ENCODE results near the gene MOB1A. TPM values are rescaled to one million over a fixed set of nuclear protein-coding genes. Genes with fewer than 3 reads are reported as not detected.
A peak's percentile ranks its signal among the peaks of the same experiment; 100 is the strongest.

The MOB1A gene
- total RNA-seq, 1 donor = 122 TPM

DNA sequence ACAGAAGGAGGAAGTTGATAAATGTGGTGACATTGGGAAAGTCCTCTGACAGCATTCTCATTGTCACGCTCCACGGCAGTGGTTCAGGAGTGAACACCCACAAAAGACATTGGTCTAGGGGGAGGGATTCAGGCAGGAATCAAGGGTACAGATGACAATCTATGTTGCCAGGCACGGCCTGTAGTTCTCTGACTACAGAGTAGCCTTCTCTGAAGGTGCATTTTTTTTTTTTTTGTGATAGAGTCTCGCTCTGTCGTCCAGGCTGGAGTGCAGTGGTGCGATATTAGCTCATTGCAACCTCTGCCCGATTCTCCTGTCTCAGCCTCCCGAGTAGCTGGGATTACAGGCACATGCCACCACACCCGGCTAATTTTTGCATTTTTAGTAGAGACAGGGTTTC is 7.4 kb upstream of the MOB1A start:
- TF ChIP-seq, protein P1, sequence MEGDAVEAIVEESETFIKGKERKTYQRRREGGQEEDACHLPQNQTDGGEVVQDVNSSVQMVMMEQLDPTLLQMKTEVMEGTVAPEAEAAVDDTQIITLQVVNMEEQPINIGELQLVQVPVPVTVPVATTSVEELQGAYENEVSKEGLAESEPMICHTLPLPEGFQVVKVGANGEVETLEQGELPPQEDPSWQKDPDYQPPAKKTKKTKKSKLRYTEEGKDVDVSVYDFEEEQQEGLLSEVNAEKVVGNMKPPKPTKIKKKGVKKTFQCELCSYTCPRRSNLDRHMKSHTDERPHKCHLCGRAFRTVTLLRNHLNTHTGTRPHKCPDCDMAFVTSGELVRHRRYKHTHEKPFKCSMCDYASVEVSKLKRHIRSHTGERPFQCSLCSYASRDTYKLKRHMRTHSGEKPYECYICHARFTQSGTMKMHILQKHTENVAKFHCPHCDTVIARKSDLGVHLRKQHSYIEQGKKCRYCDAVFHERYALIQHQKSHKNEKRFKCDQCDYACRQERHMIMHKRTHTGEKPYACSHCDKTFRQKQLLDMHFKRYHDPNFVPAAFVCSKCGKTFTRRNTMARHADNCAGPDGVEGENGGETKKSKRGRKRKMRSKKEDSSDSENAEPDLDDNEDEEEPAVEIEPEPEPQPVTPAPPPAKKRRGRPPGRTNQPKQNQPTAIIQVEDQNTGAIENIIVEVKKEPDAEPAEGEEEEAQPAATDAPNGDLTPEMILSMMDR (IDR thresholded peaks at IDR 0.05; ENCODE audit: extremely low read depth, low read depth, low read length) = no peak
- no peaks in the 10 kb centered on the region for H3K79me2 ChIP-seq (ENCODE audit: insufficient read depth, low read length)
- no peak for DNase-seq (ENCODE audit: insufficient read length, low spot score, missing footprints)
- no peak overlapping the region for H3K4me3 ChIP-seq (ENCODE audit: insufficient read depth, low read length)
- H3K4me2 ChIP-seq (ENCODE audit: insufficient read depth, low read length) = no peak overlapping the region
- no peaks in the 10 kb centered on the region for H3K36me3 ChIP-seq (ENCODE audit: insufficient read depth, low read length)
- no peaks in the 10 kb centered on the region for H3K4me1 ChIP-seq (ENCODE audit: insufficient read depth, low read length)
- H3K27ac ChIP-seq (ENCODE audit: low read depth, low read length) = no peak overlapping the region
- no peak overlapping the region for H2AFZ ChIP-seq (ENCODE audit: low read length)
- no peaks in the 10 kb centered on the region for H4K20me1 ChIP-seq (ENCODE audit: insufficient read depth, low read length)
- H3K9me3 ChIP-seq (ENCODE audit: low read depth, low read length) = no peaks in the 10 kb centered on the region
- no peaks in the 10 kb centered on the region for H3K27me3 ChIP-seq (ENCODE audit: insufficient read depth, low read length)

GRCh38 chr2:74183878-74184277 is 5.2 kb upstream of the MOB1A start:
- no peaks in the 10 kb centered on the region for H4K20me1 ChIP-seq (ENCODE audit: insufficient read depth, low read length)
- H3K27ac ChIP-seq (ENCODE audit: low read depth, low read length) = no peak overlapping the region
- no peak for DNase-seq (ENCODE audit: insufficient read length, low spot score, missing footprints)
- no peaks in the 10 kb centered on the region for H3K9me3 ChIP-seq (ENCODE audit: low read depth, low read length)
- TF ChIP-seq, protein P1 (IDR thresholded peaks at IDR 0.05; ENCODE audit: extremely low read depth, low read depth, low read length) = no peak
- H3K4me1 ChIP-seq (ENCODE audit: insufficient read depth, low read length) = no peaks in the 10 kb centered on the region
- no peaks in the 10 kb centered on the region for H3K27me3 ChIP-seq (ENCODE audit: insufficient read depth, low read length)
- no peak overlapping the region for H3K4me3 ChIP-seq (ENCODE audit: insufficient read depth, low read length)
- no peak overlapping the region for H3K4me2 ChIP-seq (ENCODE audit: insufficient read depth, low read length)
- H3K36me3 ChIP-seq (ENCODE audit: insufficient read depth, low read length) = no peaks in the 10 kb centered on the region
- no peak overlapping the region for H2AFZ ChIP-seq (ENCODE audit: low read length)
- H3K79me2 ChIP-seq (ENCODE audit: insufficient read depth, low read length) = no peaks in the 10 kb centered on the region

- Histone ChIP-seq H3K4me2 (ENCODE audit: insufficient read depth, low read length) (no peak overlapping the region), H3K27me3 (ENCODE audit: insufficient read depth, low read length) (no peaks in the 10 kb centered on the region), H3K4me3 (ENCODE audit: insufficient read depth, low read length) (no peak overlapping the region), H3K4me1 (ENCODE audit: insufficient read depth, low read length) (peaks cover 10% of the 10 kb centered on the region), H2AFZ (ENCODE audit: low read length) (peak overlapping the region; percentile 63), H4K20me1 (ENCODE audit: insufficient read depth, low read length) (peaks cover 12% of the 10 kb centered on the region), H3K36me3 (ENCODE audit: insufficient read depth, low read length) (no peaks in the 10 kb centered on the region), H3K79me2 (ENCODE audit: insufficient read depth, low read length) (peaks cover 14% of the 10 kb centered on the region), H3K9me3 (ENCODE audit: low read depth, low read length) (no peaks in the 10 kb centered on the region), H3K27ac (ENCODE audit: low read depth, low read length) (no peak overlapping the region)
- DNase-seq (ENCODE audit: insufficient read length, low spot score, missing footprints) = no peak
- TF ChIP-seq, protein P1 (IDR thresholded peaks at IDR 0.05; ENCODE audit: extremely low read depth, low read depth, low read length) = no peak
Observed at GRCh38 chr2:74181739-74182138, 3.1 kb upstream of the MOB1A start.

DNA sequence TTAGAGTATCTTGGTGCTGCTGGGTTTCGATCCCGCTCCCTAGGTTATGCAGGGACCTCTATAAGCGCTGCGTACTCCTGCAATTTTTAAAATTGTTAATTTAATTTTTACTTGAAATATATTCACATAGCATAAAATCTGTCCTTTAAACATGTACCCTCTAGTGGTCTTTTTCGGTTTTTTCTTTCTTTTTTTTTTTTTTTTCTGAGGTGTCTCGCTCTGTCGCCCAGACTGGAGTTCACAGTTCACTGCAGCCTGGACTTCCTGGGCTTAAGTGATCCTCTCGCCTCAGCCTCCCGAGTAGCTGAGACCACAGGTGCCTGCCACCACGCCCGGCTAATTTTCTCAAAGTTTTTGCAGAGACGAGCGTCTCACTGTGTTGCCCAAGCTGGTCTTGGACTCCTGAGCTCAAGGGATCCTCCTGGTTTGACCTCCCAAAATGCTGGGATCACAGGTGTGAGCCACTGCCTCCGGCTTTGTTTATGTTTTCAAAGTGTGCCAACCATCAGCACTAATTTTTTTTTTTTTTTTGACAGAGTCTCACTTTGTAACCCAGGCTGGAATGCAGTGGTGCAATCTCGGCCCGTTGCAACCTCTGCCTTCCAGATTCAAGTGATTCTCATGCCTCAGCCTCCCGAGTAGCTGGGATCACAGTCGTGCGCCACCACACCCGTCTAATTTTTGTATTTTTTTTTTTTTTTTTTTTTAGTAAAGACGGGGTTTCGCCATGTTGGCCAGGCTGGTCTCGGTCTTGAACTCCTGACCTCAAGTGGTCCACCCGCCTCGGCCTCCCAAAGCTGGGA is 585 bp upstream of the MOB1A start:
- TF ChIP-seq, protein P1 (IDR thresholded peaks at IDR 0.05; ENCODE audit: extremely low read depth, low read depth, low read length) = peak; percentile 46
- no peak overlapping the region for H3K27ac ChIP-seq (ENCODE audit: low read depth, low read length)
- H3K27me3 ChIP-seq (ENCODE audit: insufficient read depth, low read length) = no peaks in the 10 kb centered on the region
- DNase-seq (ENCODE audit: insufficient read length, low spot score, missing footprints) = no peak
- peaks cover 11% of the 10 kb centered on the region for H3K4me1 ChIP-seq (ENCODE audit: insufficient read depth, low read length)
- peak overlapping the region; percentile 85 for H2AFZ ChIP-seq (ENCODE audit: low read length)
- H3K4me3 ChIP-seq (ENCODE audit: insufficient read depth, low read length) = peak overlapping the region; percentile 91
- no peaks in the 10 kb centered on the region for H3K9me3 ChIP-seq (ENCODE audit: low read depth, low read length)
- peaks cover 39% of the 10 kb centered on the region for H3K79me2 ChIP-seq (ENCODE audit: insufficient read depth, low read length)
- H4K20me1 ChIP-seq (ENCODE audit: insufficient read depth, low read length) = peaks cover 24% of the 10 kb centered on the region
- no peaks in the 10 kb centered on the region for H3K36me3 ChIP-seq (ENCODE audit: insufficient read depth, low read length)
- peak overlapping the region; percentile 81 for H3K4me2 ChIP-seq (ENCODE audit: insufficient read depth, low read length)

Measured in osteoblast (primary cell).